AG20443 (cell line): ENCODE measurements around the gene TTC32.

Experiments
- DNase-seq: peaks from one replicate; pipeline ENCODE4 v3.0.0; 2012; ENCODE audit warnings: low spot score, mixed read lengths

Gene TTC32

GRCh38 chr2:19850056-19851050 is 51.4 kb downstream of the TTC32 start:
- no peak for DNase-seq

GRCh38 chr2:19848952-19849351 is 52.8 kb downstream of the TTC32 start:
- DNase-seq: no peak

DNA sequence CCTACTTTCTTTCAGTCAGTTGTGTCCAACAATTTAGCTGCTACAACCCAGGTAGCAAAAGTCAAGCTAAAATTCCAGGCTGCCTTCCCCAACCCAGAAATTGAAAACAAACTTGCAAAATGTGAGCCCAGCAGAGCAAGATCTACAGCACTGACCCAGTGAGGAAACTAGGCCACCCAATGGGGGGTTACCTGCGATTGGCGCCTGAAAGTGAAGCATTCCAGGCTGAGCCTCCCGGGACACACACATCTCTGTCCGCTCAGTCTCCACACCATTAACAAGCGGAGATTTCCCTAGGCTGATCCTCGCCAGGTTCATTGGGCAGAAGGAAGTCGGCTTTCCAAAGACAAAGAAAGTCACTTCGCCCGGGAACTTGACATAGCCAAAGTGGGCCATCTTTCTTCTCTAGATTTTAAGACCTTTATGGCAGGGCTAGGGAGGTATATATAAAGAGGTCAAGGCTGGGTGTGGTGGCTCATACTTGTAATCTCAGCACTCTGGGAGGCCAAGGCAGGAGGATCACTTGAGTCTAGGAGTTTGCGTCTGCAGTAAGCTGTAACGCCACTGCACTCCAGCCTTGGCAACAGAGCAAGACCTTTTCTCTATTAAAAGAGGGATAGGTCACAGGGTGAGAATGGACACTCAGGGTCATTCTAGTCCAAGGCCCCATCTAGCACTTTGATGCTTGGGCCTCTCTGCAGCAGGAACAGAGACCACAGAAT is 53.6 kb downstream of the TTC32 start:
- DNase-seq: no peak

DNA sequence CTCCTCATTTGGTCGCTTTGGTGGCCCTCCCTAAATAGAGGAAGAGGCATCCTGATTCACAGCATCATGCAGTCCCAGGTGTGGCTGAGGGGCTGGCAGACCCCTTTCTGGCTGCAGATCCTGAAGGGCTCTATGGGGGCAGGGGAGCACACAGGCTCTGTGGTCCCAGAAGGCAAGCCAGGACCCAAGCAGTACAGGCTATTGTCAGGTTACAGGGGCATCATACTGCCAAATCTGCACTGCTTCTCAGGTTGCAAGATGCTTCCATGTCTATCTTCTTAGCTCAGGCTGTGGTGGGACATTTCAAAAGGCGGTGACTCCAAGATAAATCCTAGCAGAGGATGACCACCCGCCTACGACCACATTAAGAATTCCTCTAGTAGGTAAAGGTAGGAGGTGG is 54.3 kb downstream of the TTC32 start:
- DNase-seq: no peak
